A549 (cell line): Measurements from ENCODE around the gene ADAMTS2.

Experiments used
- BHLHE40 ChIP-seq: IDR thresholded peaks from 2 replicates; pipeline ENCODE4 v1.6.1; 2012; ENCODE audit warnings: low read depth, low read length, inconsistent platforms
- CHD4 ChIP-seq: fragments of 200-600 bp; sonication (generic); IDR thresholded peaks from 2 replicates; pipeline ENCODE4 v1.6.1; 2016; ENCODE audit warnings: antibody characterized with exemption, mild to moderate bottlenecking, borderline replicate concordance
- JUNB ChIP-seq: fragments of >200 bp; sonication (Bioruptor Twin); formaldehyde crosslinking; IDR thresholded peaks from 2 replicates; pipeline ENCODE4 v1.6.1; 2016
- TF ChIP-seq, protein P1 (sequence below): fragments of 450-650 bp; IDR thresholded peaks from 2 replicates; pipeline ENCODE4 v1.6.1; 2014; ENCODE audit warnings: antibody characterized with exemption
- TF ChIP-seq, protein P2 (sequence below): fragments of >200 bp; sonication (Bioruptor Twin); formaldehyde crosslinking; IDR thresholded peaks from 3 replicates; pipeline ENCODE4 v1.5.1; 2016
- TF ChIP-seq, protein P3 (sequence below): fragments of 200-600 bp; sonication (generic); IDR thresholded peaks from 2 replicates; pipeline ENCODE4 v1.6.1; 2016; ENCODE audit warnings: antibody characterized with exemption, mild to moderate bottlenecking, moderate library complexity

DNA sequence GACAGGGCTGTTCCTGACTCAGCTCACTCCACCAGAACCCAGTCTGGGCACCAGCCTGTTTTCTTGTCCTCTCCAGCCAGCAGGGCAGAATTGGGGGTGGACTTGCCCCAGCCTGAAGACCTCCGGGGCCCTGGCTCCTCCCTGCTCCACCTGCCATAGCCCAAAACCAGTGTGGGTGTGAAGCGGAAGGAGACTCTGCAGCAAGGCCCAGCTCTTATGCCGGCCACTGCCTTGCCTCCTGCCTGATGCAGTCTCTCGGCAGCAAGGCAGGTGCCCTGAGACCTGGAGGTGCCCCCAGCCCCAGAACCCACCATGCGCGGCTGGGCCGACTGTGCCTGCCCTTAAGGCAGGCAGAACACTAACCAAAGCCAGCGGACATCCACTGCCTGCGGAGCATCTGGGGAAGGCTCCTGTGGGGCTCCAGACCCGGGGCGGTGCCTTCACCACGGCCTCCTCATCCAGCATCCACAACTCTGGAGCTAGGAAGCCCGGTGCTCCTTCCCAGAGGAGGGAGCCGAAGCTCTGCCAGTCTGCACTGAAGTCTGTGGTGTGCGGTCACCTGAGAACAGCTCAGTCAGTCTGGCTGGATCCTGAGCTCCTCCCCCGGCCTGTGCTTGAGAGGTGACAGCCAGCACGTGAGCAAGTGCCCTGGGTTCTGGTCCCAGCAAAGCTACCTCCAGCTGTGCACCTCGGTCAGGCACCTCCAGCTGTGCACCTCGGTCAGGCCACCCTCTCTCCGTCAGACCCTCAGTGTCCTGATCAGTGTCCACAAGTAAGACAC lies 116.7 kb downstream of the ADAMTS2 start:
- no peak for TF ChIP-seq CHD4
- TF ChIP-seq JUNB, result no peak
- TF ChIP-seq, protein P1, sequence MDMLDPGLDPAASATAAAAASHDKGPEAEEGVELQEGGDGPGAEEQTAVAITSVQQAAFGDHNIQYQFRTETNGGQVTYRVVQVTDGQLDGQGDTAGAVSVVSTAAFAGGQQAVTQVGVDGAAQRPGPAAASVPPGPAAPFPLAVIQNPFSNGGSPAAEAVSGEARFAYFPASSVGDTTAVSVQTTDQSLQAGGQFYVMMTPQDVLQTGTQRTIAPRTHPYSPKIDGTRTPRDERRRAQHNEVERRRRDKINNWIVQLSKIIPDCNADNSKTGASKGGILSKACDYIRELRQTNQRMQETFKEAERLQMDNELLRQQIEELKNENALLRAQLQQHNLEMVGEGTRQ, result no peak
- TF ChIP-seq, protein P2, sequence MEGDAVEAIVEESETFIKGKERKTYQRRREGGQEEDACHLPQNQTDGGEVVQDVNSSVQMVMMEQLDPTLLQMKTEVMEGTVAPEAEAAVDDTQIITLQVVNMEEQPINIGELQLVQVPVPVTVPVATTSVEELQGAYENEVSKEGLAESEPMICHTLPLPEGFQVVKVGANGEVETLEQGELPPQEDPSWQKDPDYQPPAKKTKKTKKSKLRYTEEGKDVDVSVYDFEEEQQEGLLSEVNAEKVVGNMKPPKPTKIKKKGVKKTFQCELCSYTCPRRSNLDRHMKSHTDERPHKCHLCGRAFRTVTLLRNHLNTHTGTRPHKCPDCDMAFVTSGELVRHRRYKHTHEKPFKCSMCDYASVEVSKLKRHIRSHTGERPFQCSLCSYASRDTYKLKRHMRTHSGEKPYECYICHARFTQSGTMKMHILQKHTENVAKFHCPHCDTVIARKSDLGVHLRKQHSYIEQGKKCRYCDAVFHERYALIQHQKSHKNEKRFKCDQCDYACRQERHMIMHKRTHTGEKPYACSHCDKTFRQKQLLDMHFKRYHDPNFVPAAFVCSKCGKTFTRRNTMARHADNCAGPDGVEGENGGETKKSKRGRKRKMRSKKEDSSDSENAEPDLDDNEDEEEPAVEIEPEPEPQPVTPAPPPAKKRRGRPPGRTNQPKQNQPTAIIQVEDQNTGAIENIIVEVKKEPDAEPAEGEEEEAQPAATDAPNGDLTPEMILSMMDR, result no peak
- no peak for TF ChIP-seq BHLHE40
- TF ChIP-seq, protein P3, sequence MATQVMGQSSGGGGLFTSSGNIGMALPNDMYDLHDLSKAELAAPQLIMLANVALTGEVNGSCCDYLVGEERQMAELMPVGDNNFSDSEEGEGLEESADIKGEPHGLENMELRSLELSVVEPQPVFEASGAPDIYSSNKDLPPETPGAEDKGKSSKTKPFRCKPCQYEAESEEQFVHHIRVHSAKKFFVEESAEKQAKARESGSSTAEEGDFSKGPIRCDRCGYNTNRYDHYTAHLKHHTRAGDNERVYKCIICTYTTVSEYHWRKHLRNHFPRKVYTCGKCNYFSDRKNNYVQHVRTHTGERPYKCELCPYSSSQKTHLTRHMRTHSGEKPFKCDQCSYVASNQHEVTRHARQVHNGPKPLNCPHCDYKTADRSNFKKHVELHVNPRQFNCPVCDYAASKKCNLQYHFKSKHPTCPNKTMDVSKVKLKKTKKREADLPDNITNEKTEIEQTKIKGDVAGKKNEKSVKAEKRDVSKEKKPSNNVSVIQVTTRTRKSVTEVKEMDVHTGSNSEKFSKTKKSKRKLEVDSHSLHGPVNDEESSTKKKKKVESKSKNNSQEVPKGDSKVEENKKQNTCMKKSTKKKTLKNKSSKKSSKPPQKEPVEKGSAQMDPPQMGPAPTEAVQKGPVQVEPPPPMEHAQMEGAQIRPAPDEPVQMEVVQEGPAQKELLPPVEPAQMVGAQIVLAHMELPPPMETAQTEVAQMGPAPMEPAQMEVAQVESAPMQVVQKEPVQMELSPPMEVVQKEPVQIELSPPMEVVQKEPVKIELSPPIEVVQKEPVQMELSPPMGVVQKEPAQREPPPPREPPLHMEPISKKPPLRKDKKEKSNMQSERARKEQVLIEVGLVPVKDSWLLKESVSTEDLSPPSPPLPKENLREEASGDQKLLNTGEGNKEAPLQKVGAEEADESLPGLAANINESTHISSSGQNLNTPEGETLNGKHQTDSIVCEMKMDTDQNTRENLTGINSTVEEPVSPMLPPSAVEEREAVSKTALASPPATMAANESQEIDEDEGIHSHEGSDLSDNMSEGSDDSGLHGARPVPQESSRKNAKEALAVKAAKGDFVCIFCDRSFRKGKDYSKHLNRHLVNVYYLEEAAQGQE, result no peak
